Activated T-cell treated with anti-CD3 and anti-CD28 coated beads, Interleukin-2, amount 50 U/mL, for 4 hours (primary cell): ENCODE measurements around the gene HCFC1R1. TPM values are rescaled to one million over a fixed set of nuclear protein-coding genes. Genes with fewer than 3 reads are reported as not detected.
A peak's percentile ranks its signal among the peaks of the same experiment; 100 is the strongest.

Experiments
- ATAC-seq, 2 donors: fragments of 200-7000 bp; cut with Tn5 transposase; one replicate each; pipeline ENCODE4 v1.10.0; 2021
- DNase-seq: peaks from one replicate; pipeline ENCODE4 v3.0.0-alpha.2; 2020
- H3K27me3 Mint-ChIP-seq: one replicate; pipeline ENCODE4 v1.8.0; 2021; ENCODE audit warnings: low read depth, mixed read lengths
- H3K36me3 Mint-ChIP-seq: one replicate; pipeline ENCODE4 v1.8.0; 2022; ENCODE audit warnings: mixed read lengths; ENCODE audit not compliant: insufficient read depth
- H3K4me1 Mint-ChIP-seq: one replicate; pipeline ENCODE4 v1.8.0; 2021; ENCODE audit warnings: low read depth, mixed read lengths
- H3K4me3 Mint-ChIP-seq: one replicate; pipeline ENCODE4 v1.8.0; 2021; ENCODE audit warnings: mild to moderate bottlenecking, moderate library complexity, mixed read lengths
- H3K9me3 Mint-ChIP-seq: one replicate; pipeline ENCODE4 v1.8.0; 2021; ENCODE audit warnings: mixed read lengths
- total RNA-seq, 3 donors: library from RNA; stranded (reverse); gene quantifications; one replicate each; pipeline ENCODE4 v1.2.1, GENCODE V29; 2021

Gene HCFC1R1
- total RNA-seq, 3 donors from 2014 or later, result 32.7 to 36.9 (median 33.9) TPM

GRCh38 chr16:2979669-2980226 lies 44.0 kb downstream of the HCFC1R1 start:
- Mint-ChIP-seq H3K36me3 (no peaks in the 10 kb centered on the region), H3K4me1 (peaks cover 14% of the 10 kb centered on the region), H3K9me3 (no peaks in the 10 kb centered on the region), H3K4me3 (peak overlapping the region; percentile 77), H3K27me3 (no peaks in the 10 kb centered on the region)
- ATAC-seq (peak; percentile 6 to 12), DNase-seq (no peak)

- Mint-ChIP-seq H3K9me3 (no peaks in the 10 kb centered on the region), H3K27me3 (no peaks in the 10 kb centered on the region), H3K4me1 (peaks cover 10% of the 10 kb centered on the region), H3K36me3 (no peaks in the 10 kb centered on the region), H3K4me3 (no peak overlapping the region)
- DNase-seq (no peak), ATAC-seq (no peak)
These were observed 46.3 kb downstream of the HCFC1R1 start for GRCh38 chr16:2977440-2977839.

GRCh38 chr16:2976673-2977072 lies 47.1 kb downstream of the HCFC1R1 start:
- DNase-seq, result no peak
- ATAC-seq, result no peak
- no peaks in the 10 kb centered on the region for H3K36me3 Mint-ChIP-seq
- H3K9me3 Mint-ChIP-seq, result no peaks in the 10 kb centered on the region
- H3K27me3 Mint-ChIP-seq, result no peaks in the 10 kb centered on the region
- peaks cover 11% of the 10 kb centered on the region for H3K4me1 Mint-ChIP-seq
- H3K4me3 Mint-ChIP-seq, result no peak overlapping the region

GRCh38 chr16:2976201-2976600 lies 47.5 kb downstream of the HCFC1R1 start:
- no peaks in the 10 kb centered on the region for H3K36me3 Mint-ChIP-seq
- ATAC-seq (no peak), DNase-seq (no peak)
- no peak overlapping the region for H3K4me3 Mint-ChIP-seq
- H3K9me3 Mint-ChIP-seq, result no peaks in the 10 kb centered on the region
- H3K4me1 Mint-ChIP-seq, result peaks cover 8% of the 10 kb centered on the region
- peaks cover under 1% of the 10 kb centered on the region for H3K27me3 Mint-ChIP-seq

GRCh38 chr16:2975161-2975795 lies 48.5 kb downstream of the HCFC1R1 start:
- H3K27me3 Mint-ChIP-seq, result peaks cover 3% of the 10 kb centered on the region
- H3K36me3 Mint-ChIP-seq, result no peaks in the 10 kb centered on the region

GRCh38 chr16:2974319-2975056 lies 49.3 kb downstream of the HCFC1R1 start:
- DNase-seq (no peak), ATAC-seq (no peak)
- H3K36me3 Mint-ChIP-seq, result no peaks in the 10 kb centered on the region
- no peak overlapping the region for H3K4me3 Mint-ChIP-seq
- peaks cover 3% of the 10 kb centered on the region for H3K27me3 Mint-ChIP-seq
- H3K9me3 Mint-ChIP-seq, result no peaks in the 10 kb centered on the region
- H3K4me1 Mint-ChIP-seq, result peaks cover 2% of the 10 kb centered on the region

More at GRCh38 chr16:2975161-2975795, 48.5 kb downstream of the HCFC1R1 start:
- ATAC-seq (no peak), DNase-seq (no peak)
- H3K4me1 Mint-ChIP-seq, result peaks cover 2% of the 10 kb centered on the region
- no peak overlapping the region for H3K4me3 Mint-ChIP-seq
- no peaks in the 10 kb centered on the region for H3K9me3 Mint-ChIP-seq

- Mint-ChIP-seq H3K4me3 (no peak overlapping the region), H3K27me3 (peaks cover 4% of the 10 kb centered on the region), H3K9me3 (no peaks in the 10 kb centered on the region), H3K4me1 (peaks cover 2% of the 10 kb centered on the region), H3K36me3 (no peaks in the 10 kb centered on the region)
- ATAC-seq (no peak), DNase-seq (no peak)
These were observed 50.0 kb downstream of the HCFC1R1 start for GRCh38 chr16:2973605-2974318.

- DNase-seq (no peak), ATAC-seq (no peak)
- Mint-ChIP-seq H3K27me3 (peaks cover 11% of the 10 kb centered on the region), H3K9me3 (no peaks in the 10 kb centered on the region), H3K4me1 (peaks cover 8% of the 10 kb centered on the region), H3K4me3 (no peak overlapping the region), H3K36me3 (no peaks in the 10 kb centered on the region)
These were observed 50.6 kb downstream of the HCFC1R1 start for GRCh38 chr16:2973093-2973492.

Other genes starting within 250 kb of the HCFC1R1 start
- 100 to 1,000 TPM; 223 to 320 (median 298) TPM for gene ELOB, start 246.7 kb downstream of the HCFC1R1 start, total RNA-seq
- gene PRSS33, start 236.4 kb downstream of the HCFC1R1 start, total RNA-seq, result under 1 TPM in 2 of 3 donors, not detected in 1; 0.13 to 0.32 TPM
- gene PRSS41, start 225.5 kb downstream of the HCFC1R1 start, total RNA-seq, result not detected
- 10 to 100 TPM in 2 of 3 donors, 1 to 10 TPM in 1; 8.9 to 16.1 (median 13.2) TPM for gene PRSS21, start 206.7 kb downstream of the HCFC1R1 start, total RNA-seq
- gene ZG16B, start 193.6 kb downstream of the HCFC1R1 start, total RNA-seq, result under 1 TPM in 1 of 3 donors, not detected in 2; 0.33 TPM
- gene PRSS22, start 165.8 kb downstream of the HCFC1R1 start, total RNA-seq, result under 1 TPM in 1 of 3 donors, not detected in 2; 0.37 TPM
- gene FLYWCH2, start 140.7 kb downstream of the HCFC1R1 start, total RNA-seq, result 10 to 100 TPM; 25.7 to 28.7 (median 28.5) TPM
- gene FLYWCH1, start 112.0 kb downstream of the HCFC1R1 start, total RNA-seq, result 10 to 100 TPM; 39.8 to 47.9 (median 46.8) TPM
- under 1 TPM in 2 of 3 donors, not detected in 1; 0.11 TPM for gene KREMEN2, start 59.7 kb downstream of the HCFC1R1 start, total RNA-seq
- 10 to 100 TPM; 17.4 to 24.9 (median 22.6) TPM for gene PAQR4, start 54.6 kb downstream of the HCFC1R1 start, total RNA-seq
- 10 to 100 TPM; 53.1 to 79.1 (median 66.0) TPM for gene PKMYT1, start 43.5 kb downstream of the HCFC1R1 start, total RNA-seq
- not detected for gene CLDN9, start 11.0 kb downstream of the HCFC1R1 start, total RNA-seq
- gene CLDN6, start 5.8 kb downstream of the HCFC1R1 start, total RNA-seq, result under 1 TPM; 0.18 to 0.30 (median 0.22) TPM
- 1 to 10 TPM; 4.2 to 6.9 (median 5.1) TPM for gene TNFRSF12A, start 3.6 kb downstream of the HCFC1R1 start, total RNA-seq
- 10 to 100 TPM; 70.4 to 86.3 (median 71.7) TPM for gene THOC6, start 93 bp upstream of the HCFC1R1 start, total RNA-seq
- under 1 TPM in 1 of 3 donors, not detected in 2; 0.05 TPM for gene BICDL2, start 13.0 kb upstream of the HCFC1R1 start, total RNA-seq
- under 1 TPM; 0.46 to 0.84 (median 0.66) TPM for gene MMP25, start 22.6 kb upstream of the HCFC1R1 start, total RNA-seq
- gene IL32, start 41.7 kb upstream of the HCFC1R1 start, total RNA-seq, result 100 to 1,000 TPM; 585 to 715 (median 696) TPM
- gene ZSCAN10, start 75.4 kb upstream of the HCFC1R1 start, total RNA-seq, result under 1 TPM in 2 of 3 donors, not detected in 1; 0.11 TPM
- gene ZNF205, start 88.6 kb upstream of the HCFC1R1 start, total RNA-seq, result under 1 TPM in 2 of 3 donors, not detected in 1; 0.18 to 0.57 TPM
- 10 to 100 TPM in 1 of 3 donors, 1 to 10 TPM in 2; 9.8 to 12.0 (median 9.9) TPM for gene ZNF213, start 111.1 kb upstream of the HCFC1R1 start, total RNA-seq
- gene OR1F1, start 164.3 kb upstream of the HCFC1R1 start, total RNA-seq, result not detected
- gene ZNF200, start 211.2 kb upstream of the HCFC1R1 start, total RNA-seq, result 1 to 10 TPM; 9.0 to 9.7 (median 9.6) TPM
- under 1 TPM in 1 of 3 donors, not detected in 2; 0.14 TPM for gene MEFV, start 232.7 kb upstream of the HCFC1R1 start, total RNA-seq